Stimulated activated CD4-positive, alpha-beta T cell treated with anti-CD3 and anti-CD28 coated beads, Interleukin-12 subunit alpha, Interleukin-12 subunit beta, amount 100 ng/mL, for 48 hours (primary cell): ENCODE results near the gene SPRYD3.

Experiments
- DNase-seq, 3 donors: peaks; one replicate each; pipeline ENCODE4 v3.0.0-alpha.2; 2020; ENCODE audit warnings: low read depth in 2 of 3, low spot score in 1 of 3

The SPRYD3 gene

DNA sequence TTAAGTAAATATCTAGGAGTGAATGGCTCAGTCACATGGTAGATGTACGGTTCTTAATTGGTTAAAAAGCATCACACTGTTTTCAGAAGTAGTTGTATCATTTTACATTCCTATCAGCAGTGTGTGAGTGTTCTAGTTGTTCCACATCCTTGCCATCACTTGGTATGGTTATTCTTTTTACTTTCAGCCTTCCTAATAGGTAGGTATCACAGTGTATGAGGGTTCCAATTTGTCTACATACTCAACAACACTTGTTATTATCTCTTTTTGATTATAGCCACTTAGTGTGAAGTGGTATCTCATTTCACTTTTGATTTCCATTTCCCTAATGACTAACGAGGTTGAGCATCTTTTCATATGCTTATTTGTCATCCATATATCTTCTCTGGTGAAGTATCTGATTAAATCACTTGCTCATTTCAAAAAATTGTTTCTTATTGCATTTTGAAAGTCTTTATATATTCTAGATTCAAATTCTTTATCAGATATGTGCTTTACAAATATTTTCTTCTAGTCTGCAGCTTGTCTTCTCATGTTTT is 3.5 kb upstream of the SPRYD3 start:
- DNase-seq = no peak

DNA sequence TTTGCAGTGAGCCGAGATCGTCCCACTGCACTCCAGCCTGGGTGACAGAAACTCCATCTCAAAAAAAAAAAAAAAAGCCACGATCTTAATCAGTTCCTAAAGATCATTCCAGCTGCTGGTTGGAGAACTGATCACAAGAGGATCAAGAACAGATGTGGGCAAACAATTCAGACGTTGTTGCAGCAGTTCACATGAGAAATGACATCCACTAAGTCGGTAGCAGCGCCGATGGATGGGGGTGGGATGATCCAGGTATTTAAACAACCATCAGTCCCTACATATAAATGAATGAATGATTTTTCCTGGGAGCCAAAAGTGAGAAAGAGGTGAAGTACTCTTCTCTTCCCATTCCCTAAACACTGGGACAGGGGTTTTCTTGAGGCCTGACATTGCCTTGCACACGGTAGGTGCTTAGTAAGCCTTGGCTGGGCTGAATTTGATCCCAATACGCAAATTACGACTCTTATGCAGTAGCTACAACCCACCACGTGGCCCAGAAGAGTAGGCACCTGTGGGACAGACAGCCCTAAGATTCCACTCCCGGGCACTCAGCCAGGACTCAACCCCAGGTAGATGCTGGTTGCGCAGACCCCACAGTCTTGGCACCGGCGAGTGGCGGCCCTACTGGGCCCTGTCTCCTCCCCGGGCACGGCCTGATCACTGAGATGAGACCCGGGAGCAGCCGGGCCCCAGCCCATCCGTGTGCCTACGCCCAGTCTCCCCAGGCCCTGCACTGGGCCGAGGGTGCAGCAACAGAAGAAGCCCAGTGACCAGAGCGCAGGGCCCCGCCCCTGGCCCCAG is 565 bp downstream of the SPRYD3 start:
- peak in 1 of 3 donors; percentile 31 for DNase-seq

DNA sequence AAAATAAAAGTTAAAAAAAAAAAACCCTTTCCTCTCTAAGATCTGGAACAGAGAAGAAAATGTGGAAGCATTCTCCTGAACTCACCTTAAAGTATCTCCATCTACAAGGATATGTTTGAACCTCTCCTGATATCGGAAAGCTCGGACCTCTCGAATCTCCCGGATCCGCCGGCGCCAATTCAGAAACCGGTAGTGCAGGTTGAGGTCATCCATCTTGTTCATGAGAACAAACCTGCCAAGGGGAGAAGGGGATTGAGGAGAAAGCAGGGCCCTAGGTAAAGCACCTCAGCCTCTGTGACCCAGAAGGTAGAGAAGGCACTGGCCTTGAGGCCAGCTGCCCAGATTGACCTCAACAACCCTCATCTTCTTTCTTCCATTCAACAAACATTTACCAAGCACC is 2.2 kb downstream of the SPRYD3 start:
- DNase-seq = no peak

DNA sequence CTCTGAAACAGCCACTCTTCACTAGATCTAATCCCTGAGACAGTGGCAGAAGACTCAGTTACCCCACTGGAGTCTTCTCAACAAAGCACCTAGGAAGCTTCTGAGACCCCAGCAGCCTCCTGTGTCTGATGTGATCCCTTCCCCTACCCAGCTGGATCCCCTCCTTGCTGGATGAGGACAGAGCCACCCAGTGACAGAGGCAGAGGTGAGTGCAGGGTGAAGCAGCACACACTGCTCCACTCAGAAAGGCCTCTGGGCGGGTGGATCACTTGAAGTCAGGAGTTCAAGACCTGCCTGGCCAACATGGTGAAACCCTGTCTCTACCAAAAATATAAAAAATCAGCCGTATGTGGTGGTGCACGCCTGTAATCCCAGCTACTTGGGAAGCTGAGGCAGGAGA is 2.7 kb downstream of the SPRYD3 start:
- DNase-seq = no peak

DNA sequence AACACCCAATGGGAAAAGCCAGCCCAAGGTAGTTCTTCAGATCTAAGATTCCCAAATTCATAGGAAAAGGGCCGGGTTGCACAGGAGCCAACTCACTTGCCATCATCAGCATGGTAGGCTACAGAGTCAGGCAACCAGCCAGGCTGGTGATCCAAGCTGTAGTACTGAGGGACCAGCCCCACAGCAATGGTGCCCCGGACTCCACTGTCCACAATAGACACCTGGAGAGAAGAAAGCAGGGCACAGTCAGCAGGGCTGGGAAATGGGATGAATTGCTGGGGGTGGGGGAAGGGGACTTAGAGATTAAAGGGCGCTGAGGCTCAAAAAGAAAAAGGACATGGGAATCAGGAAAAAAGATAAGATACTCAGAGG is 4.2 kb downstream of the SPRYD3 start:
- no peak for DNase-seq

DNA sequence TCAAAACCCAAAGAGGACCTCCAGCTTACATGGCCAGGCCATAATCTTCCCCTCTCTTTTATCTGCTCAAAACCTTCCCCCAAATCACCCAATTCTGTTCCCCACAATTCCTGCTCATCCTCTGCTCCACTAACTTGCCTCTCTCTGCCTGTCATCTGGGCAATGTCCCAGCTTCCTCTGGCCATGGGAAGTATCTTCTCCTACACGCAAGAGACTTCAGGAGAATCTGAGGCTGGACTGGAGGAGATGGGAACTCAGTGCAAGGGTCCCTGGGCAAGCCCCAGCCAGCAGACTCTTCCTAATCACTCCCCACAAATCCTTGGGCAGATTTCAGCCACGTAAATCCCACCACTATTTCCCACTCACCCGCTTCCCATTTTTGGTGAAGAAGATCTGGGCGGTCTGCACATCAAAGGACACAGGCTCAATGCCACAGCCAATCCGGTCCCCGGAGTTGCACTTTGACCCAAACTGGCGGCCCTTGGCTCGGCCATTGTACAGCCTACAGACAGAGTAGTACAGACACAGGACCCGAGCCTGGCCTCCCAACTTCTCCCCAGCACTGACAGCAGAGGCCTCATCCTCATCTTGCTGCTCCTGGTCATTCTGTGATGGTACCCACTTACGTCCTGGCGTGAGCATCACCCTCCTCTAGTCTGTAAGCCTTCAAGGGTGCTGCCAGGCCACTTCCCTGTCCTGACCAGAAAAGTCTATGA is 4.7 kb downstream of the SPRYD3 start:
- no peak for DNase-seq

DNA sequence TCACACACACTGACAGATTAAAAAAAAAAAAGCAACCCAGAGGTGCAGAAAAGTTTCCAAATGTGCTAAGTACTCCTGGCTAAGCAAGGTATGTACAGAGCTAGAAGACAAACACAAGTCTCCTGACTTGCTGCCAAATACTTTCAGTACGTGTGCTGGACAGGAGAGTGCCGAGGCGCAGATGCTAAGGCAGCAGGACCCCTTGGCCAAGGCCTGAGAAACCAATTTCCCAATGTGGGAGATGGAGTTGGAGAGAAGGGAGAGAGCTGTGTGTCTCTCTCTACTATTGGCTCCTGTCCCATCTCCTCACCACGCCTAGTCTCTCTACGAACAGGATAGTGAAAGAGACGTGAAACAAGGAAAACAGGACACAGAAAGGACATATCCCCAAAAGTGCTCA is 5.3 kb downstream of the SPRYD3 start:
- DNase-seq = no peak

DNA sequence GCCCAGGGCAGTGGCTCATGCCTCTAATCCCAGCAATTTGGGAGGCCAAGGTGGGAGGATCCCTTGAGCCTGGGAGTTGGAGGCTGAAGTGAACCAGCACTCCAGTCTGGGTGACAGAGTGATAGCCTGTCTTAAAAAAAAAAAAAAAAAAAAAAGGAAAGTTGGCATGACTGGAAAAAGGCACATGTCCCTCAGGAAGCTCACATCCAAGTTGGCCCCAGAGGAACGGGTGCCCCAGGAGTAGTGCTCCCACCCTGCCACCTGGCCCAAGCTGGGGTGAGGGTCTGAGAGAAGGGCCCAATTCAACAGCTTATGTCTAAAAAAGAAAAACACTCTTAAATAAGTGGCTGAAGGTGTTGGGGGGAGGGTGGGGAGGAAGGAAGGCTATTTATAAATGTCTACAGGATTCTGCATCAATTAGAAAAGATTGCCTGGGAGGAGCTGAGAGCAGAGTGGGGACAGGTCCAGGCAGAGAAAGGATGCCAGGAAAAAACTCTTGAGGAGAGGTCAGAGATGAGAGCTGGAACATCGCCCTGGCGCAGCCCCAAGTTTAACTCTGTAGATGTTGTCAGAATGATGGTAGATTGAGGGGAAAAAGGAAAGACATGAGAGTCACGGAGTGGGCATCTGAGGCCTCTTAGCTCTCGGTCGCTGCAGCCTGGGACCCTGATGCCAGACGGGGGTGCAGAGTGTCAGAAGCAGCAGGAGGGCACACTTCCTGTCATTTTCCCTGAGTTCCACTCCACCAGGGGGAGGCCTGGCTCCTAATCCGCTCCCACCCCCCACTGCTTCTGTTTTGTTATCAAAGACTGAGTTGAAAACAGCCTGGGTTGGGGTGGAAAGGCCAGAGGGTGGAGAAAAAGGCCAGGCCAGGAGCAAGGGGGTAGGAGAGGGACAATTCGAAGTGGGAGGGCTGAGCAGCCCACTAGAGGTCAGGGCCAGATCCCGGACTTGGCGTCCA is 7.3 kb downstream of the SPRYD3 start:
- DNase-seq = no peak

DNA sequence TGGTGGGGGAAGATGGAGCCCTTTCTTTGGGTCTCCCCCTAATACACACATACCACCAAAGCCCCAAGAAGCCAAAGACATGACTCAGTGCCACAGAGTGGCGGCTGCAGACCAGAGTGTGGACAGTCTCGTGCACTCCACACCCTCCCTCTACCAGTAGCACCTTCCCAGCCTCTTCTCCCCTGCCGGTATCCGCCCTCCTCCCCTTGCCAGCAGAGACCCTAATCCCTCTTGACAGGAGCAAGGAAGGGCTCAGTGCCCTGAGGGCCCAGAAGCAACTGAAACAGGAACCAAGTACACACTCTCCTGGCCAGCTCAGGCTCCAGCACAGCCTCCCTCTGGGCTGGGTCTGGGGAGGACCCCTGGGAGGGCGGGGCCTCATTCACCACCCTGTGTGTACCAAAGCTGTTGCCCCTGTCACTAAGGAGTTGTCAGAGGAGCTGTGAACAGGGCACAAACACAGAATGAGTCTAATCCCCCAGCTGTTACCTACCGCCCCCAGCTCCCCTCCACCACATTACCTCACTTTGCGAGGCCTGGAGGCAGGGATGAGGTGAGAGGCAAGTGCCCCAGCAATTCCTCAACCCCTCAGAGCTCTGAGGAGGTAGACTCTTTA is 8.2 kb downstream of the SPRYD3 start:
- no peak for DNase-seq

DNA sequence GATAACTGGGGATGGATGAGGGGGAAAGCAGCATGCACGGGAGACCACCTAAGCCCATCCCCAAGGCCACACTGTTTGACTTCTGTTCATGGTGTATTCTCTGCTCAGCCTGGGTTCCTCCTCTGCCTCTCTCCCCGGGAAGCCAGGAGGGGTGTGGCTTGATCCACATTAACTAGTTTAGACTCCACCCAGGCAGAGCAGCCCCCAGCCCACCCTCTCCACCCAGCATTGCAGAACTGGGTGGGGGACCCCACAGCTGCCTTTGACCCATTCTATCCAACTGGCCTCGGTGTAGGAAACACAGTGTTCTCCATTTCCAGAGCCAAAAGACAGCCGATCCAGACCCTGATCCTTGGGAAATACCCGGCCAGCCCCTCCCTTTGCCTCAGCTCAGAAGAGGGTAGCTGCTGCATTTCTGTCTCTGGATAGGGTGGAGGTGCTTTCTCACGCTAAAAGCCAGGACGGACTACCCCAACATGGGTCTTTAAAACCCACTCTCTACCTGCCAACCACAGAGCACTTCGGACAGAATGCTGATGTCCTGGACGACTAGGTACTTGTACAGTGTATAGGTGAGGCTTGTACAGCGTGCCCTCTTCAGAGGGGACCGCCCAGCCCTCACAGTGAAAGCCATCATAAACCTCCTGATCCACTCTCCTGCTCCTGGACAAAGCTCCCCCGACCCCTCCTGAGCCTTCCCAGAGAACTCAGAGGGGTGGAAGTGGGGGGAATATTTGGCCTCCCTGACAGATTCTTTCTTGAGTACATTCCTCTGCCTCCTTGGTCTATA is 9.4 kb downstream of the SPRYD3 start:
- DNase-seq = no peak

DNA sequence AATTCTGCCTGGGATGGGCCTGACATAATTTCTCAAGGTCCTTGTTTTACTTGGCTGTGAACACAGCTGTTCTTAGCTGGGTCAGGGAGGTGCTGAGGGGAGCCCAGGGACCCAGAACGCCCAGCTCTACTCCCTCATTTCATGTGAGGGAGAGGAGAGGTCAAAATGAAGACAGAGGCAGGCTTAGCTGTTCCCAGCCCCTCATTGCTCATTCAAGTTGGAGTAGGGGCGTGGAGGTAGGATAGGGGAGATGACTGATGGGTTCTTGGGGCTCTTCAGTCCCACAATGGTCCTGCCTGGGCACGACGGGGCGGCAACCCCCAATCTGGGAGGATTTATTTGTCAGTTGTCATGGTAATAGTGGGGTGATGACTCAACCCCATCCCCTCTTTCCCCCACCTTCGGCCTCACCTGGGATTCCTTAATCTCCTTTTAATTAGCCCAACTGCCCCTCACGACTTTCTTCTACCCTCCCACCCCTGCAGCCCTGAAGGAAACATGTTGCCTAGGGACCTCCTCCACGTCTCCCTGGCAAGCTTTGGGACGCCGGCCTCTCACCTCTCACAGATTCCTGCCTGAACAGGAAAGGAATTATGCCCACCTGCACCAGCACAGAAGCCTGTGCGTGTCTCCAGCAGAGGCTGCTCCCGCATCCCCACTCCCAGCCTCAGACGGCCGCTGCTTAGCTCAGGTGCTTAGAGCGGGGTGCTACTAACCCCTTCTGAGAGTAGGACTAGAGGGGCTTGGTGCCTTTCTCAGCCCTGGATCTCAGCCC is 10.2 kb downstream of the SPRYD3 start:
- no peak for DNase-seq

DNA sequence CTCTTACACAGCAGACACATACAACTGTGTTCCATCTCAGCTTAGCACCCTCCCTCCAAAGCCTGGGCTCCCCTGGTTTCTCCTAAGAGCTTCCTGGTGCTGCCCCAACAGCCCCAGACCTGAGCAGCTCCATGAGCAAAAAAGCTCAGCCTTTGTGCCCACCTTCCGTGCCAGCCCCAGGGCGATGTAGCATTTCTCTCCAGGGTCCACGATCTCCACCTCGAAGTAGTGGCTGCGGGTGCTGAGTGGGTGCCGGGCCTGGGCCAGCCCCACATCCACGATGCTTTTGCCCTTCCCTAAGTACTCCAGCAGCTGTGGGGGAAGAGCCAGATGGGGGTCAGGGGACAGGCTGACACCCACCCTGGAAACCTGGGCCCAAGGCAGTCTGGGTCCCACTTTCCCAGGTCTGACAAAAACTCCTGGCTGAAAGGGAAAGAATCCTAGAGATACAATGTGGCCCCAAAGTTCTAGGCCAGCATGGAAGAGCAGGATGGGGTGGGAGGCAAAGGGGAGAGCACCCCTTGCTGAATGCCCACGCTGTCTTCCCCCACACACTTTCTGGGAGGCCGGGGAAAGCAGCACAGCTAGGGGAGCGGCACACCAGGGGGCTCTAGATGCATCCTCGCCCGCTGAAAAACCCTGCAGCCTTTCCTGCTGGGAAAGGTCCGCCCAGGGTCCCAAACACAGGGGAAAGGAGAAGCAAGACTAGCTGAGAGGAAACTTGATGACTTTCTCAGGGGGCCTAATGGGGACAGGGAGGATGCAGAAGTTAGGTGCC is 11.0 kb downstream of the SPRYD3 start:
- DNase-seq = no peak

DNA sequence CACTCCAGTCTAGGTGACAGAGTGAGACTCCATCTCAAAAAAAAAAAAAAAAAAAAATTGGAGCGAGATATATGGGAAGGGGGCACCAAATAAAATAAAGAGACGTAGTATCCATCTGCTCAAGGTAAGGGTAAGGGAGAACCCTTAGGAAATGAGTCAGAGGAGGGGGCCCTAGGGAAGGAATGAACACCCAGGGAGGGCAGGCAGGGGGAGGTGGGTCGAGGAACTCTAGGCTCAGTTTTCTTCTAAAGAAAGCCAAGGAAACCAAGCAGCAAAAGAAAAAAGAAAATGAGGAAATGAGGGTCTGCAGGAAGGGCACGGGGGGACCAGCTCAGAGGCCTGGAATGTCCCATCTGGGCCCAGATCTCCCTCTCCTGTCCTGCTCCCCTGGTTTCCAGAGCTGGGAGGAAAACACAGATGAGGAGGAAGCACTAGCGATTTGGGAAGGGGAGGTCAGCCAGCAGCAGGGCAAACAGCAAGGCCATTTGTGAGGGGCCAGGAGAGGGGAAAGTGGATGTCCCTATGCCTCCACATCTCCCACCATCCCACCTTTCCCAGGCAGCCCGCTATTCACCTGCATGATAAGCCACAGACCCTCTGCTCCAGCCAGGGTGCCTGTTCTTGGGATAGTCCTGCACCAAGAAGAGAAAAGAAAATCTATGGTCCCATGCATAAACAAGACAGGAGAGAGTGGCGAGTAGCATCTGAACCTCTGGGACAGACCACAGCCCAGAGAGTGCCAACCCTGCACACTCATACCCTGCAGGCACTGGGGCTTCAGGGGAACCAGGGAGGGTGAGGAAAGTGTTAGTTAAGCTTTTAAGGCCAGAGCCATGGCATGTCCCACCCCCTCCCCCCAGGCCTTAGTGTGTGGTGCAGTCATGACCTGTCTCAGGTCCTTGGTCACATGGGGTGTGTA is 11.9 kb downstream of the SPRYD3 start:
- no peak for DNase-seq

DNA sequence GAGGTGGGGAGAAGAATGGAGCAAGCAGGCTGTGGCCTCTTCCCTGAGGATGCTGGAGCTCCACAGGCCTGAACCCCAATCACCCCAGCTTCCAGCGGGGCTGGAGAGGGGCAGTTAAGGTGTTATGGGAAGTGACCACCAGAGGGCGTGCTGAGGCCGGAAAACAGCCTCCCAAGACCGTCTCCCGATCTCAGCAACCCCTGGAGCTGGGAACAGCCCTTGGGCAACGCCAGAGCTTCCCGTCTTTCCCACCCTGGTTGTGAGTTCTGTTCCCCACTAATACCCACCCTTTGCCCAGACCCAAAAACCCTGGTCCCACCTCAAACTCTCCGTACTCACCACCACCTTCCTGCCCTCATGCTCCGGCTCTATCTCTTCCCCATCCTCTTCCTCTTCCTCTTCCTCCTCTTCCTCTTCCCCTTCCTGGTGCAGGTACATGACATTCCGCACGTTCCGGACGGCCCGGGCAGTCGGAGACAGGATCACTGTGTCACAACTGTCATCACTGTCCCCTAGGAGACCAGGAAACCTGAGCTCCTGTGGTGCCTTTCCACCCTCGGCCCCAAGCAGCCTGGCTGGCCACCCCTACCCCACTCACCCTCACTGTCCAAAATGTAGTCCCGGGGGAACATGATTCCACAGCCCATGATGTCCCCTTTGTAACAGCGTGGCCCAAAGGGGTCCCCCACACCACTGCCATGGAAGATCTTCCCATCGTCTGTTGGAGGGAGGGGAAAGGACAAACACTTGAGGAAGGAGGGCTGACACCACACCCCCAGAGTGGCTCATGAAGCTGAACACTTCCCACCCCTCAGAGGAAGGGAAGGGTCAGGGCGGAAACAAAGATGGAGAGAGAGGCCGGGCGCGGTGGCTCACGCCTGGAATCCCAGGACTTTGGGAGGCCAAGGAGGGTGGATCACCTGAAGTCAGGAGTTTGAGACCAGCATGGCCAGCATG is 12.9 kb downstream of the SPRYD3 start:
- peak; percentile 40 to 72 (median 62) for DNase-seq

DNA sequence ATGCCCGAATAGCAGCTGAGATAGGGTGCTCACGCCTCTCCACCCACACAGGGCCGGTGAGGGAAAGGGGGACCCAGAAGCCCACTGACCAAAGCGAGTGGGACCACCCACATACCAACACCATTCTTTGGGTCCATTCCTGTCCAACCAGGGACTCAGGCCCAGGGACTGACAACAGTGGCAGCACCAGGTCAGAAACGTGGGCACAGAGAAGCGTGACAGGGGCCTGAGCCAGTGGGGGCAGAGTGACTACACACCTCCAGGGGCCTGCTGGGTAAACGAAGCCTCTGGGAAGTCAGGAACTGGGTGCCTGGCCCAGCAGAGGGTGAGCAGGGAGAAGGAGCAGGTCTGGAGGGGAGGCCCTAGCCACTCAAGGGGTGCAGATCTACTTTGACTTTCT is 13.7 kb downstream of the SPRYD3 start:
- no peak for DNase-seq
